ENCODE results near the gene DNM3. TPM values are rescaled to one million over a fixed set of nuclear protein-coding genes. Genes with fewer than 3 reads are reported as not detected.

DNM3 gene
- total RNA-seq, 1 experiment from 2014 or later, result 2.7 TPM

GRCh38 chr1:172351754-172352161 is 510.5 kb downstream of the DNM3 start:
- no peak overlapping the region for H3K27ac Mint-ChIP-seq
- no peak overlapping the region for H4K5ac ChIP-seq (ENCODE audit: insufficient read length, low read depth, low read length)
- H3K36me3 Mint-ChIP-seq (ENCODE audit: insufficient read depth in 1 of 3, low read depth in 3 of 3), result peaks cover 7 to 17% (median 13%) of the 10 kb centered on the region in 3 experiments
- no peak overlapping the region for H4K8ac ChIP-seq (replicated peaks; ENCODE audit: insufficient read length, low read depth, low read length)
- DNase-seq, result no peak
- H3K23me2 ChIP-seq (ENCODE audit: insufficient read length, low read depth, low read length, poor library complexity, severe bottlenecking), result no peaks in the 10 kb centered on the region
- H3K4me2 ChIP-seq (ENCODE audit: insufficient read depth, insufficient read length, low read length), result no peak overlapping the region
- H2BK20ac ChIP-seq (ENCODE audit: low read depth, low read length, poor library complexity, severe bottlenecking), result no peak overlapping the region
- H3K4me1 Mint-ChIP-seq, result peaks cover 6 to 14% of the 10 kb centered on the region in 2 experiments
- no peaks in the 10 kb centered on the region for H3K79me2 ChIP-seq (ENCODE audit: insufficient read depth, low read length)
- H3K27ac ChIP-seq (ENCODE audit: insufficient read length, low read depth, low read length), result no peak overlapping the region
- H3K4me3 Mint-ChIP-seq, result no peak overlapping the region
- H3K23ac ChIP-seq (ENCODE audit: insufficient read length, low read depth, low read length), result no peak overlapping the region
- H3K14ac ChIP-seq (ENCODE audit: insufficient read depth, low read length), result no peak overlapping the region
- H3K27me3 Mint-ChIP-seq (ENCODE audit: low read depth), result no peaks in the 10 kb centered on the region
- H3K9ac ChIP-seq (ENCODE audit: extremely low read depth, insufficient read length, low read length), result no peak overlapping the region
- H3K56ac ChIP-seq (ENCODE audit: insufficient read length, low read depth, low read length), result no peak overlapping the region
- H2AFZ ChIP-seq (ENCODE audit: low read length), result no peak overlapping the region
- no peak overlapping the region for H3K18ac ChIP-seq (ENCODE audit: insufficient read length, low read depth, low read length)
- H2BK5ac ChIP-seq (ENCODE audit: insufficient read length, low read length), result no peak overlapping the region
- TF ChIP-seq, protein P1, sequence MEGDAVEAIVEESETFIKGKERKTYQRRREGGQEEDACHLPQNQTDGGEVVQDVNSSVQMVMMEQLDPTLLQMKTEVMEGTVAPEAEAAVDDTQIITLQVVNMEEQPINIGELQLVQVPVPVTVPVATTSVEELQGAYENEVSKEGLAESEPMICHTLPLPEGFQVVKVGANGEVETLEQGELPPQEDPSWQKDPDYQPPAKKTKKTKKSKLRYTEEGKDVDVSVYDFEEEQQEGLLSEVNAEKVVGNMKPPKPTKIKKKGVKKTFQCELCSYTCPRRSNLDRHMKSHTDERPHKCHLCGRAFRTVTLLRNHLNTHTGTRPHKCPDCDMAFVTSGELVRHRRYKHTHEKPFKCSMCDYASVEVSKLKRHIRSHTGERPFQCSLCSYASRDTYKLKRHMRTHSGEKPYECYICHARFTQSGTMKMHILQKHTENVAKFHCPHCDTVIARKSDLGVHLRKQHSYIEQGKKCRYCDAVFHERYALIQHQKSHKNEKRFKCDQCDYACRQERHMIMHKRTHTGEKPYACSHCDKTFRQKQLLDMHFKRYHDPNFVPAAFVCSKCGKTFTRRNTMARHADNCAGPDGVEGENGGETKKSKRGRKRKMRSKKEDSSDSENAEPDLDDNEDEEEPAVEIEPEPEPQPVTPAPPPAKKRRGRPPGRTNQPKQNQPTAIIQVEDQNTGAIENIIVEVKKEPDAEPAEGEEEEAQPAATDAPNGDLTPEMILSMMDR (conservative IDR thresholded peaks at IDR 0.05), result no peak
- H2BK12ac ChIP-seq (ENCODE audit: insufficient read length, low read depth, low read length), result no peak overlapping the region
- H3K9me3 ChIP-seq (ENCODE audit: control insufficient read depth, low read depth, low read length), result peaks cover 3% of the 10 kb centered on the region
- H2BK120ac ChIP-seq (ENCODE audit: low read depth, low read length, poor library complexity, severe bottlenecking), result no peak overlapping the region
- no peak overlapping the region for H2BK15ac ChIP-seq (ENCODE audit: low read depth, low read length)
- H3T11ph ChIP-seq (ENCODE audit: low read length), result no peak overlapping the region
- H3K4ac ChIP-seq (ENCODE audit: low read depth, low read length), result no peak overlapping the region
- WGBS (ENCODE audit: extremely low coverage, insufficient read length, low lambda C conversion rate), result no CpG with 5 or more reads among the region's 3 CpGs
- no peak overlapping the region for H4K91ac ChIP-seq (ENCODE audit: insufficient read length, low read depth, low read length)
- H4K20me1 ChIP-seq (ENCODE audit: control insufficient read depth, insufficient read depth, insufficient read length), result no peaks in the 10 kb centered on the region
- peaks cover 11 to 14% of the 10 kb centered on the region in 2 experiments for H3K9me3 Mint-ChIP-seq
- no peaks in the 10 kb centered on the region for H3K4me1 ChIP-seq (ENCODE audit: insufficient read depth, low read length)
- no peaks in the 10 kb centered on the region for H3K27me3 ChIP-seq (ENCODE audit: insufficient read depth, low read length)
- no peak overlapping the region for H2AK5ac ChIP-seq (ENCODE audit: insufficient read length, low read length)
- H3K79me1 ChIP-seq (ENCODE audit: insufficient read depth, low read depth, low read length, poor library complexity, severe bottlenecking), result no peaks in the 10 kb centered on the region
